WTC11 (cell line): ENCODE results near the gene FCGBP.
"Not testable (repeated sequence)": the region's sequence is repeated elsewhere in the genome, so short reads cannot be mapped to it uniquely, and the experiment has no call there.

Experiments used
- ETV6 ChIP-seq: sonication (generic); formaldehyde crosslinking; IDR thresholded peaks from 2 replicates; pipeline ENCODE4 v1.8.1; 2022; ENCODE audit warnings: mild to moderate bottlenecking, missing genetic modification reagents
- JUN ChIP-seq: sonication (generic); formaldehyde crosslinking; IDR thresholded peaks from 2 replicates; pipeline ENCODE4 v1.8.0; 2023; ENCODE audit warnings: mild to moderate bottlenecking, missing genetic modification reagents
- NR1H2 ChIP-seq: sonication (generic); formaldehyde crosslinking; IDR thresholded peaks from 2 replicates; pipeline ENCODE4 v1.9.0; 2021; ENCODE audit warnings: mild to moderate bottlenecking, moderate library complexity, missing genetic modification reagents
- TEAD1 ChIP-seq: sonication (generic); formaldehyde crosslinking; IDR thresholded peaks from 2 replicates; pipeline ENCODE4 v1.8.0; 2022; ENCODE audit warnings: mild to moderate bottlenecking, missing genetic modification reagents
- ZNF263 ChIP-seq: sonication (generic); formaldehyde crosslinking; IDR thresholded peaks from 2 replicates; pipeline ENCODE4 v1.8.1; 2022; ENCODE audit warnings: low read depth, mild to moderate bottlenecking, moderate library complexity, missing genetic modification reagents
- ZNF671 ChIP-seq: fragments of 250-450 bp; sonication (Bioruptor Pico); IDR thresholded peaks from 2 replicates; pipeline ENCODE4 v1.8.0; 2021; ENCODE audit warnings: mild to moderate bottlenecking
- TF ChIP-seq, protein P1 (sequence below): fragments of 200-600 bp; IDR thresholded peaks from 2 replicates; pipeline ENCODE4 v1.8.0; 2022; ENCODE audit warnings: antibody characterized with exemption
- TF ChIP-seq, protein P2 (sequence below): sonication (generic); formaldehyde crosslinking; IDR thresholded peaks from 2 replicates; pipeline ENCODE4 v1.8.1; 2023; ENCODE audit warnings: mild to moderate bottlenecking, missing genetic modification reagents, moderate library complexity
- TF ChIP-seq, protein P3 (sequence below): sonication (generic); formaldehyde crosslinking; IDR thresholded peaks from 2 replicates; pipeline ENCODE4 v1.8.0; 2022; ENCODE audit warnings: mild to moderate bottlenecking, missing genetic modification reagents
- TF ChIP-seq, protein P4 (sequence below): fragments of 250-450 bp; sonication (Bioruptor Pico); IDR thresholded peaks from 2 replicates; pipeline ENCODE4 v1.9.0; 2021; ENCODE audit warnings: moderate library complexity, mild to moderate bottlenecking, inconsistent platforms, borderline replicate concordance

DNA sequence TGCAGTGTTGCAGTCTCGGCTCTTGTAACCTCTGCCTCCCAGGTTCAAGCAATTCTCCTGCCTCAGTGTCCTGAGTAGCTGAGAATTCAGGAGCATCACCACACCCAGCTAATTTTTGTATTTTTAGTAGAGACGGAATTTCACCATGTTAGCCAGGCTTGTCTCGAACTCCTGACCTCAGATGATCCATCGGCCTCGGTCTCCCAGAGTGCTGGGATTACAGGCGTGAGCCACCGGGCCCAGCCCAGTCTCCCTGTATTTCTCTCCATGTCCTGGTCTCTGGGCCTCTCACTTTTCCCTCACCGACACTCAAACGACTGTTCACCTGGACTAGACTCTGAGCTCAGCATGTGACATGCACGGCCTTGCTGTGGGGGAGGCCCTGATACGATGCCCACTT is 39.3 kb downstream of the FCGBP start:
- not testable (repeated sequence) for TF ChIP-seq ETV6 (CRISPR knock-in tag); JUN (CRISPR knock-in tag); ZNF263 (CRISPR knock-in tag); TEAD1 (CRISPR knock-in tag); ZNF671 (CRISPR knock-in tag); NR1H2
- TF ChIP-seq, protein P1, sequence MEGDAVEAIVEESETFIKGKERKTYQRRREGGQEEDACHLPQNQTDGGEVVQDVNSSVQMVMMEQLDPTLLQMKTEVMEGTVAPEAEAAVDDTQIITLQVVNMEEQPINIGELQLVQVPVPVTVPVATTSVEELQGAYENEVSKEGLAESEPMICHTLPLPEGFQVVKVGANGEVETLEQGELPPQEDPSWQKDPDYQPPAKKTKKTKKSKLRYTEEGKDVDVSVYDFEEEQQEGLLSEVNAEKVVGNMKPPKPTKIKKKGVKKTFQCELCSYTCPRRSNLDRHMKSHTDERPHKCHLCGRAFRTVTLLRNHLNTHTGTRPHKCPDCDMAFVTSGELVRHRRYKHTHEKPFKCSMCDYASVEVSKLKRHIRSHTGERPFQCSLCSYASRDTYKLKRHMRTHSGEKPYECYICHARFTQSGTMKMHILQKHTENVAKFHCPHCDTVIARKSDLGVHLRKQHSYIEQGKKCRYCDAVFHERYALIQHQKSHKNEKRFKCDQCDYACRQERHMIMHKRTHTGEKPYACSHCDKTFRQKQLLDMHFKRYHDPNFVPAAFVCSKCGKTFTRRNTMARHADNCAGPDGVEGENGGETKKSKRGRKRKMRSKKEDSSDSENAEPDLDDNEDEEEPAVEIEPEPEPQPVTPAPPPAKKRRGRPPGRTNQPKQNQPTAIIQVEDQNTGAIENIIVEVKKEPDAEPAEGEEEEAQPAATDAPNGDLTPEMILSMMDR: not testable (repeated sequence)
- TF ChIP-seq, protein P2, sequence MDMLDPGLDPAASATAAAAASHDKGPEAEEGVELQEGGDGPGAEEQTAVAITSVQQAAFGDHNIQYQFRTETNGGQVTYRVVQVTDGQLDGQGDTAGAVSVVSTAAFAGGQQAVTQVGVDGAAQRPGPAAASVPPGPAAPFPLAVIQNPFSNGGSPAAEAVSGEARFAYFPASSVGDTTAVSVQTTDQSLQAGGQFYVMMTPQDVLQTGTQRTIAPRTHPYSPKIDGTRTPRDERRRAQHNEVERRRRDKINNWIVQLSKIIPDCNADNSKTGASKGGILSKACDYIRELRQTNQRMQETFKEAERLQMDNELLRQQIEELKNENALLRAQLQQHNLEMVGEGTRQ: not testable (repeated sequence)
- TF ChIP-seq, protein P3, sequence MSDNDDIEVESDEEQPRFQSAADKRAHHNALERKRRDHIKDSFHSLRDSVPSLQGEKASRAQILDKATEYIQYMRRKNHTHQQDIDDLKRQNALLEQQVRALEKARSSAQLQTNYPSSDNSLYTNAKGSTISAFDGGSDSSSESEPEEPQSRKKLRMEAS (CRISPR knock-in tag): not testable (repeated sequence)
- TF ChIP-seq, protein P4, sequence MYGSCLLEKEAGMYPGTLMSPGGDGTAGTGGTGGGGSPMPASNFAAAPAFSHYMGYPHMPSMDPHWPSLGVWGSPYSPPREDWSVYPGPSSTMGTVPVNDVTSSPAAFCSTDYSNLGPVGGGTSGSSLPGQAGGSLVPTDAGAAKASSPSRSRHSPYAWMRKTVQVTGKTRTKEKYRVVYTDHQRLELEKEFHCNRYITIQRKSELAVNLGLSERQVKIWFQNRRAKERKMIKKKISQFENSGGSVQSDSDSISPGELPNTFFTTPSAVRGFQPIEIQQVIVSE (CRISPR knock-in tag): not testable (repeated sequence)
